ENCODE data around the gene CCL28.
"Not testable (repeated sequence)": the region's sequence is repeated elsewhere in the genome, so short reads cannot be mapped to it uniquely, and the experiment has no call there.

CCL28 gene

DNA sequence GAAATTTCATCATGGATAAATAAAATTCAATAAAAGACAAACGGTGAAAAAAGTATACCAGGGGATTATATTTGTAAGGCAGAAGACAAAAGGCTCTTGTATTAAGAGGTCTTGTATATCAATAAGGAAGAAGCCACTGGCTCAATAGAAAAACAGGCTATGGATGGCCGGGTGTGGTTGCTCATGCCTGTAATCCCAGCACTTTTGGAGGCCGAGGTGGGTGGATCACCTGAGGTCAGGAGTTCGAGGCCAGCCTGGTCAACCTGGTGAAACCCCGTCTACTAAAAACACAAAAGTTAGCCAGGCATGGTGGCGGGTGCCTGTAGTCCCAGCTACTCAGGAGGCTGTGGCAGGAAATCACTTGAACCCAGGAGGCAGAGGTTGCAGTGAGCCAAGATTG lies 10.9 kb upstream of the CCL28 start:
- H3K27ac ChIP-seq (ENCODE audit: low read depth, low read length); H3K4me3 ChIP-seq (ENCODE audit: low read depth, low read length); H3K36me3 ChIP-seq (ENCODE audit: control insufficient read depth, insufficient read depth, low read length); H3K9ac ChIP-seq (ENCODE audit: low read depth, low read length); H3K4me1 ChIP-seq (ENCODE audit: control insufficient read depth, insufficient read depth, low read length); H3K27me3 ChIP-seq (ENCODE audit: control insufficient read depth, insufficient read depth, low read length); H3K9me3 ChIP-seq (ENCODE audit: control insufficient read depth, insufficient read depth, low read length): not testable (repeated sequence)

DNA sequence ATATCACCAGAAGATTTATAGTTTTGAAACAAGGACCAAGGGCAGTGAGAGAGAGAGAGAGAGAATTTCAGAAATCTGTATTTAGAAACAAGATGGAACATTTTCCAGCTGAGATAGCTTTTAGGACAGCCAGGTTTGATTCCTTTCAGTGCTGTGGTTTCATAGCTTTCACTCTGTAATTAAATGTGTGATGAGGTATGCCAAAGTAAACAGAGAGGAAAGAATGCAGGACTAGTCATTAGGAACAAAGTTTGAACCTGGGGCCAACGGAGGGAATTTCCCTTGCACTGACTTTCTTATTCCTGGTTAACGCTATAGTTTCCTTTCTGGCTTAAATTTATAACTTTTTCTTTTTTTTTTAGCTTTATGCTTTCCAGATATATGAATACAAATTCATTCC lies 10.0 kb upstream of the CCL28 start:
- H3K4me3 ChIP-seq (ENCODE audit: low read depth, low read length): no peak overlapping the region
- no peak overlapping the region for H3K27ac ChIP-seq (ENCODE audit: low read depth, low read length)
- H3K36me3 ChIP-seq (ENCODE audit: control insufficient read depth, insufficient read depth, low read length): no peaks in the 10 kb centered on the region
- H3K9me3 ChIP-seq (ENCODE audit: control insufficient read depth, insufficient read depth, low read length): no peaks in the 10 kb centered on the region
- H3K9ac ChIP-seq (ENCODE audit: low read depth, low read length): no peak overlapping the region
- H3K27me3 ChIP-seq (ENCODE audit: control insufficient read depth, insufficient read depth, low read length): no peaks in the 10 kb centered on the region
- H3K4me1 ChIP-seq (ENCODE audit: control insufficient read depth, insufficient read depth, low read length): no peaks in the 10 kb centered on the region

DNA sequence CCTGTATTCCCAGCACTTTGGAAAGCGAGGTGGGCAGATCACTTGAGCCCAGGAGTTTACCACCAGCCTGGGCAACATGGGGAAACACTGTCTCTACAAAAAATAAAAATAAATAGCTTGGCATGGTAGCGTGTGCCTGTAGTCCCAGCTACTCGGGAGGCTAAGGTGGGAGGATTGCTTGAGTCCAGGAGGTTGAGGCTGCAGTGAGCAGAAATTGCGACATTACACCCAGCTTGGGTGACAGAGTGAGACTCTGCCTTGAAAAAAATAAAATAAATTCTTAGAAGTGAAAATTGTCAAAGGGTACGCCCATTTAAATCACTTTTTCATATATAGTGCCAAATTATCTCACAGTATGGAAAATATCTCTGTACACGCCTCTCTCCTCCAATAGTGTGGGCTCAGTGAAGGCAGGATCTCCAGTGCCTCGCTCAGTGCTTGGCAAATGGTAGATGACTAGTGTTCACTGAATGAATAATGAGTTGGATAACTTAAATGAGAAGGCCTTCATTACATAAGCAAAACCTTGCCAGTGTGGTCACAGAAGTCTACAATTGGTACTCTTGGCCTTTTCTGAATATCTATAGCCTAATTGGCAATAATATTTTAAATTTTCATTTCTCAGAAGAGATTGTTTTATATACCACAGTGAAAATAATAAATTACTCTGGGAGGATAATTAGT lies 9.4 kb upstream of the CCL28 start:
- Histone ChIP-seq H3K4me1 (ENCODE audit: control insufficient read depth, insufficient read depth, low read length) (no peaks in the 10 kb centered on the region), H3K9ac (ENCODE audit: low read depth, low read length) (no peak overlapping the region), H3K36me3 (ENCODE audit: control insufficient read depth, insufficient read depth, low read length) (no peaks in the 10 kb centered on the region), H3K4me3 (ENCODE audit: low read depth, low read length) (no peak overlapping the region), H3K27ac (ENCODE audit: low read depth, low read length) (no peak overlapping the region), H3K9me3 (ENCODE audit: control insufficient read depth, insufficient read depth, low read length) (no peaks in the 10 kb centered on the region), H3K27me3 (ENCODE audit: control insufficient read depth, insufficient read depth, low read length) (no peaks in the 10 kb centered on the region)

DNA sequence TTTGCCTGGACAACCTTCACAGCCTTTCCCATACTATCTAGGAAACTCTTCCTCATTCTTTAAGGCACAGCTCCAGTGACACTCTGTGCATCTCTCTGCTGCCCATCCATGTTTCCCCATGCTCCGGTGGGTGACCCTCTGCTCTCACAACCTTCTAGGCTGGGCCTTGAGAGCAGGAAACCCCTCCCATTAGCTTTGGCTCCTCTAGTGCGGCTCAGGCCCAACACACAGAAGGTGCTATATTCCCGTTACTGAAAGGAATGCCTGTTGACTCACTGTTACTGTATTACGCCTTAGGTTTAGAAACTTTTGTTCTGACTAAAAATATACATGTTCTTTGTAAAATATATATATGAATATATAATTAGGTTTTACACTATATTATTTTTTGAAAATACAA lies 8.1 kb upstream of the CCL28 start:
- no peaks in the 10 kb centered on the region for H3K9me3 ChIP-seq (ENCODE audit: control insufficient read depth, insufficient read depth, low read length)
- H3K36me3 ChIP-seq (ENCODE audit: control insufficient read depth, insufficient read depth, low read length): no peaks in the 10 kb centered on the region
- H3K4me1 ChIP-seq (ENCODE audit: control insufficient read depth, insufficient read depth, low read length): no peaks in the 10 kb centered on the region
- no peak overlapping the region for H3K4me3 ChIP-seq (ENCODE audit: low read depth, low read length)
- no peak overlapping the region for H3K9ac ChIP-seq (ENCODE audit: low read depth, low read length)
- H3K27me3 ChIP-seq (ENCODE audit: control insufficient read depth, insufficient read depth, low read length): no peaks in the 10 kb centered on the region
- no peak overlapping the region for H3K27ac ChIP-seq (ENCODE audit: low read depth, low read length)

DNA sequence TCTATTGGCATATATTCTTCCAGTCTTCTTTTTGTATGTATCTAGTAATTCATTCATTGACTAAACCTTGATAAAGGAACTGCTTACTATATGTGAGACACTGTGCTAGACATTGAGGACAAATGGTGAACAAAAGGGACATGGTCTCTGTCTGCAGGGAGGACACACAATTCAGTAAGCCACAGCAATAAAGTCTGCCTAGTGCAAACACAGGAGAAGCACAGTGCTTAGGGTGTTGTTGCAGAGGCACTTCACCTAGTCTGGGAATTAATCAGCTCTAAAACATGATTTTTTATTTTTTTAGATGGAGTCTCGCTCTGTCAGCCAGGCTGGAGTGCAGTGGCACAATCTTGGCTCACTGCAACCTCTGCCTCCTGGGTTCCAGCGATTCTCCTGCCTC lies 6.4 kb upstream of the CCL28 start:
- Histone ChIP-seq H3K27me3 (ENCODE audit: control insufficient read depth, insufficient read depth, low read length) (no peaks in the 10 kb centered on the region), H3K9me3 (ENCODE audit: control insufficient read depth, insufficient read depth, low read length) (no peaks in the 10 kb centered on the region), H3K9ac (ENCODE audit: low read depth, low read length) (no peak overlapping the region), H3K27ac (ENCODE audit: low read depth, low read length) (no peak overlapping the region), H3K4me3 (ENCODE audit: low read depth, low read length) (no peak overlapping the region), H3K4me1 (ENCODE audit: control insufficient read depth, insufficient read depth, low read length) (no peaks in the 10 kb centered on the region), H3K36me3 (ENCODE audit: control insufficient read depth, insufficient read depth, low read length) (no peaks in the 10 kb centered on the region)

DNA sequence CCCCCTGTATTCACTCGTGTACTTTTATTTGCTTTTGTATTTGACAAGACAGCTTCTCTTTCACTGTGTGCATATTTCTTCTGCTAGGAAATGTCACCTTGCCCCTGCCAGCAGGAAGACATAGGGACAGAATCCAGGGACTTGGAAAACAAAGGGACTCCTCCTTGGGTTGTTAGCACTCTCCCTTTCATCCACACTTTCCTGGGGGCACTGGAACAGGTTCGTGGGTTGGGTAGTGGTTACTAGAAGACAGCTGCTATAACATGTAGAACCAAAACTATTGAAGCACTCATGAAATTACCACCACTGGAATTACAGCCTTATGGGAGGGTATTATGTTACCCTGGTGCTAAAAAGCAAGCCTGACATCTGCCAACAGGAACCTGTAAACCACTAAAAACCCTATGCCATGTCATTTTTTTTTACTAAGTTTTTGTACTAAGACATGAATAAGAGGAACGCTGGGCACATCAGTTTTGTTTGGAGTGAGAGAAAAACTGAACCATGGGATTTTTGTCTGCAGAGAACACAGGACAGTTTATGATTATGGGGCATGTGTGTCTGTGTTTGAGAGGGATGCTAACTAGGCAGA lies 4.7 kb upstream of the CCL28 start:
- H3K4me3 ChIP-seq (ENCODE audit: low read depth, low read length): no peak overlapping the region
- H3K9ac ChIP-seq (ENCODE audit: low read depth, low read length): no peak overlapping the region
- no peak overlapping the region for H3K27ac ChIP-seq (ENCODE audit: low read depth, low read length)
- no peaks in the 10 kb centered on the region for H3K27me3 ChIP-seq (ENCODE audit: control insufficient read depth, insufficient read depth, low read length)
- H3K4me1 ChIP-seq (ENCODE audit: control insufficient read depth, insufficient read depth, low read length): no peaks in the 10 kb centered on the region
- no peaks in the 10 kb centered on the region for H3K36me3 ChIP-seq (ENCODE audit: control insufficient read depth, insufficient read depth, low read length)
- no peaks in the 10 kb centered on the region for H3K9me3 ChIP-seq (ENCODE audit: control insufficient read depth, insufficient read depth, low read length)

DNA sequence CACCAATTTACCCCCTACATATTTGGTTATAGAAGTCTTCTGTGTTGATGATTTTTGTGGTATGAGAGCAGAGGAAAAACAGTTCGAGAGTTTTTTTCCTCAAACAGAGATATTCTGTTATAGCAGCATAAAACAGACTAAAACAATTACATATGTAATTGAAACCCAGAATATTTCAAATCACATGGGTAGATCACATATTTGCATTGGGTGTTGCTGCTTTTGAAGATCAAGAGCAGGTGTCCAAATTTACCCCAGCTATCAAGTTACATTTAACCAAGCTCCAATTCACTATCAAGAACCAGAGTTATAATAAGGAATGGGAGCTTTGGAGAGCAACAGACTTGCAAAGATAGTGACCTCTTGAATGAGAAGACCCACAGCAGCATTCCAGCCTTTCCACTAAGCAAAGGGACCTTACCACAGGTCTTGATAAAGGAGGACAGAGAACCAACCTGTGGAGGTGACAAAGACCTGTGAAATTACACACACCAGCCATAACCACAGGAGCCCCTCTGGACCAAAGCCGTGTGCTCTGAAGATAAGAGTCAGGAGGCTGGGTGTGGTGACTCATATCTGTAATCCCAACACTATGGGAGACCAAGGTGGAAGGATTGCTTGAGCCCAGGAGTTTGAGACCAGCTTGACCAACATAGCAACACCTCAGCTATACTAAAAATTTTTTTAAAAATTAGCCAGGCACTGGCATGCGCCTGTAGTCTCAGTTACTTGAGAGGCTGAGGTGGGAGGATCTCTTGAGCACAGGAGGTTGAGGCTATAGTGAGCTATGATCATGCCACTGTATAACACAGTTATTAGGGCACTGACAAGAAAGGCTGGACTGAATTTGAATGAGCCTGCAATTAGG lies 4.0 kb upstream of the CCL28 start:
- no peak overlapping the region for H3K4me3 ChIP-seq (ENCODE audit: low read depth, low read length)
- no peaks in the 10 kb centered on the region for H3K36me3 ChIP-seq (ENCODE audit: control insufficient read depth, insufficient read depth, low read length)
- no peaks in the 10 kb centered on the region for H3K27me3 ChIP-seq (ENCODE audit: control insufficient read depth, insufficient read depth, low read length)
- no peak overlapping the region for H3K9ac ChIP-seq (ENCODE audit: low read depth, low read length)
- no peak overlapping the region for H3K27ac ChIP-seq (ENCODE audit: low read depth, low read length)
- H3K4me1 ChIP-seq (ENCODE audit: control insufficient read depth, insufficient read depth, low read length): no peaks in the 10 kb centered on the region
- H3K9me3 ChIP-seq (ENCODE audit: control insufficient read depth, insufficient read depth, low read length): no peaks in the 10 kb centered on the region

DNA sequence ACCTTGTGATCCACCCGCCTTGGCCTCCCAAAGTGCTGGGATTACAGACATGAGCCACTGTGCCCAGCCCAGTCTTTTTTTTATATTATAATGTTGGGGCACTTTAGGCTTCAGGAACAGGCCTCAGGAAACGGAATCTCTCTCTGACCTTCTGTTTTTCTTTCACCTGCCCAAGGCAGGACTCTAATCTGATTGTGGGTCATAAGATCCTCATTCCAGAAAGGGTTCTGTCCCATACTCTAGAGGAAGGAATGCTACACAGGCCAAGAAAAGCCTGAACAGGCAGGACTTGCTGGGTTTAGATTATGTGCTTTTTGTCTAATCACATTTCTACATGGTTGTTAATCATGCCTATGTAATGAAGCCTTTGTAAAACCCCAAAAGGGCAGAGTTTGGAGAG lies 1.8 kb upstream of the CCL28 start:
- no peaks in the 10 kb centered on the region for H3K27me3 ChIP-seq (ENCODE audit: control insufficient read depth, insufficient read depth, low read length)
- no peak overlapping the region for H3K4me3 ChIP-seq (ENCODE audit: low read depth, low read length)
- H3K4me1 ChIP-seq (ENCODE audit: control insufficient read depth, insufficient read depth, low read length): no peaks in the 10 kb centered on the region
- H3K9me3 ChIP-seq (ENCODE audit: control insufficient read depth, insufficient read depth, low read length): no peaks in the 10 kb centered on the region
- H3K27ac ChIP-seq (ENCODE audit: low read depth, low read length): no peak overlapping the region
- no peak overlapping the region for H3K9ac ChIP-seq (ENCODE audit: low read depth, low read length)
- no peaks in the 10 kb centered on the region for H3K36me3 ChIP-seq (ENCODE audit: control insufficient read depth, insufficient read depth, low read length)

DNA sequence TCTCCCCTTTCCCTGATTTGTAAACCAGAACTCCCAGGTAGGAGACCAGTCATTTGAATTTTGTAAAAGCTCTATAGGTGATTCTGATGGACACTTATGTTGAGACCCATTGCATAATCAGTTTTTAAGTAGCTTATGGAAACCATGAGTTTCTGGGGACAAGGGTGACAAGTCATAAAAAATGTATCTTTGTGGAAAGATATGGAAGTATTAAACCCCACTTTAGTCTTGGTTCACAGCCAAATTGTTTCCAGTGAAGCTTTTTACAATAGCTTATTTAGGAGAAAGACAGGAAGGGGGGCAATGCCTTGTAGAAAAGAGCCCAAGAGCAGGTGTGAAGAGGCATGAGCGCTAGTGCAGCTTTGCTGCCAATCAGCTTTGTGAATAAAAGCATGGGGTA lies 453 bp upstream of the CCL28 start:
- Histone ChIP-seq H3K36me3 (ENCODE audit: control insufficient read depth, insufficient read depth, low read length) (no peaks in the 10 kb centered on the region), H3K4me1 (ENCODE audit: control insufficient read depth, insufficient read depth, low read length) (no peaks in the 10 kb centered on the region), H3K27me3 (ENCODE audit: control insufficient read depth, insufficient read depth, low read length) (no peaks in the 10 kb centered on the region)

DNA sequence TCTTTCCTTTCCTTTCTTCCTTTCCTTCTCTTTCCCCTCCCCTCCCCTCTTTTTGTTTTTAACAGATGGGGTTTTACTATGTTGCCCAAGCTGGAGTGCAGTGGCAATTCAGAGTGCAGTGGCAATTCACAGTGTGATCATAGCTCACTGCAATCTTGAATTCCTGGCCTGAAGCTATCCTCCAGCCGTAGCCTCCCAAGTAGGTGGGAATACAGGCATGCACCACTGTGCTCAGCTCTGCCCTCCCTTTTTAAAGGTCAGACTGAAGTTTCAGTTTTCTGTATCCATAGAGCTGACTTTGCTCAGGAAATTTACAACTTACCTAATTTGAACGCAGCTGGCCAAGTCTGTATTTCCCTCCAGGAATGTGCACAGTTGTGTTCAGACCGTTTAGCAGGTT lies 696 bp downstream of the CCL28 start:
- H3K9ac ChIP-seq (ENCODE audit: low read depth, low read length): no peak overlapping the region

More for the DNA sequence above, 453 bp upstream of the CCL28 start:
- Histone ChIP-seq H3K4me3 (ENCODE audit: low read depth, low read length) (no peak overlapping the region), H3K9ac (ENCODE audit: low read depth, low read length) (no peak overlapping the region), H3K9me3 (ENCODE audit: control insufficient read depth, insufficient read depth, low read length) (no peaks in the 10 kb centered on the region), H3K27ac (ENCODE audit: low read depth, low read length) (no peak overlapping the region)

DNA sequence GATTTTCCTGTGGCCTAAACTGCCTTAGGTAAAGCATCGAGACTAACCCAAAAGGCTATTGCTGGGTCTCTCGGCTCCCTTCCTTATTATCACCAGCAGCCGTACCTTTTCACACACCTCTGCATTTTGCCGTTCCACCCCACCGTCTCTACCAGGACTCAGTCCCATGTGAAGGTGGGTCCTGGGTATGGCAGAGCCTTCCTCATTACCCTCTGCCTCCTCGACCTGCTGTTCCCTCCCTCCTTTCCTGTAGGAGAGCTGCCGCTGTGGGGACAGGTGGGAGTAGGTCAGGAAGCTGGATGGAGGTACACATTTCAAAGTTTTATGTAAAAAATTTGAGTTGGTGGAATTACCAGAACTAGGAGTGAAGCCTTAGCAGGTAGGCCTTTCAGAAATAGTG lies 1.8 kb downstream of the CCL28 start:
- Histone ChIP-seq H3K9me3 (ENCODE audit: control insufficient read depth, insufficient read depth, low read length) (no peaks in the 10 kb centered on the region), H3K4me3 (ENCODE audit: low read depth, low read length) (no peak overlapping the region), H3K27me3 (ENCODE audit: control insufficient read depth, insufficient read depth, low read length) (no peaks in the 10 kb centered on the region), H3K4me1 (ENCODE audit: control insufficient read depth, insufficient read depth, low read length) (no peaks in the 10 kb centered on the region), H3K27ac (ENCODE audit: low read depth, low read length) (no peak overlapping the region), H3K9ac (ENCODE audit: low read depth, low read length) (no peak overlapping the region), H3K36me3 (ENCODE audit: control insufficient read depth, insufficient read depth, low read length) (no peaks in the 10 kb centered on the region)

More for the DNA sequence above, 696 bp downstream of the CCL28 start:
- Histone ChIP-seq H3K27me3 (ENCODE audit: control insufficient read depth, insufficient read depth, low read length) (no peaks in the 10 kb centered on the region), H3K27ac (ENCODE audit: low read depth, low read length) (no peak overlapping the region), H3K4me1 (ENCODE audit: control insufficient read depth, insufficient read depth, low read length) (no peaks in the 10 kb centered on the region), H3K4me3 (ENCODE audit: low read depth, low read length) (no peak overlapping the region), H3K36me3 (ENCODE audit: control insufficient read depth, insufficient read depth, low read length) (no peaks in the 10 kb centered on the region), H3K9me3 (ENCODE audit: control insufficient read depth, insufficient read depth, low read length) (no peaks in the 10 kb centered on the region)
